Activated naive CD8-positive, alpha-beta T cell (primary cell): ENCODE data around the gene TECPR1.

ENCODE experiments used
- H3K27ac Mint-ChIP-seq: one replicate; pipeline ENCODE4 v1.8.0; 2021; ENCODE audit warnings: mixed read lengths
- H3K27me3 Mint-ChIP-seq: one replicate; pipeline ENCODE4 v1.8.0; 2021; ENCODE audit warnings: mixed read lengths
- H3K36me3 Mint-ChIP-seq: one replicate; pipeline ENCODE4 v1.8.0; 2021; ENCODE audit warnings: mixed read lengths
- H3K4me1 Mint-ChIP-seq: one replicate; pipeline ENCODE4 v1.8.0; 2021; ENCODE audit warnings: low read depth, mixed read lengths
- H3K4me3 Mint-ChIP-seq: one replicate; pipeline ENCODE4 v1.8.0; 2021; ENCODE audit warnings: mild to moderate bottlenecking, mixed read lengths
- H3K9me3 Mint-ChIP-seq: one replicate; pipeline ENCODE4 v1.8.0; 2021; ENCODE audit warnings: low read depth, mixed read lengths

TECPR1 gene, protein sequence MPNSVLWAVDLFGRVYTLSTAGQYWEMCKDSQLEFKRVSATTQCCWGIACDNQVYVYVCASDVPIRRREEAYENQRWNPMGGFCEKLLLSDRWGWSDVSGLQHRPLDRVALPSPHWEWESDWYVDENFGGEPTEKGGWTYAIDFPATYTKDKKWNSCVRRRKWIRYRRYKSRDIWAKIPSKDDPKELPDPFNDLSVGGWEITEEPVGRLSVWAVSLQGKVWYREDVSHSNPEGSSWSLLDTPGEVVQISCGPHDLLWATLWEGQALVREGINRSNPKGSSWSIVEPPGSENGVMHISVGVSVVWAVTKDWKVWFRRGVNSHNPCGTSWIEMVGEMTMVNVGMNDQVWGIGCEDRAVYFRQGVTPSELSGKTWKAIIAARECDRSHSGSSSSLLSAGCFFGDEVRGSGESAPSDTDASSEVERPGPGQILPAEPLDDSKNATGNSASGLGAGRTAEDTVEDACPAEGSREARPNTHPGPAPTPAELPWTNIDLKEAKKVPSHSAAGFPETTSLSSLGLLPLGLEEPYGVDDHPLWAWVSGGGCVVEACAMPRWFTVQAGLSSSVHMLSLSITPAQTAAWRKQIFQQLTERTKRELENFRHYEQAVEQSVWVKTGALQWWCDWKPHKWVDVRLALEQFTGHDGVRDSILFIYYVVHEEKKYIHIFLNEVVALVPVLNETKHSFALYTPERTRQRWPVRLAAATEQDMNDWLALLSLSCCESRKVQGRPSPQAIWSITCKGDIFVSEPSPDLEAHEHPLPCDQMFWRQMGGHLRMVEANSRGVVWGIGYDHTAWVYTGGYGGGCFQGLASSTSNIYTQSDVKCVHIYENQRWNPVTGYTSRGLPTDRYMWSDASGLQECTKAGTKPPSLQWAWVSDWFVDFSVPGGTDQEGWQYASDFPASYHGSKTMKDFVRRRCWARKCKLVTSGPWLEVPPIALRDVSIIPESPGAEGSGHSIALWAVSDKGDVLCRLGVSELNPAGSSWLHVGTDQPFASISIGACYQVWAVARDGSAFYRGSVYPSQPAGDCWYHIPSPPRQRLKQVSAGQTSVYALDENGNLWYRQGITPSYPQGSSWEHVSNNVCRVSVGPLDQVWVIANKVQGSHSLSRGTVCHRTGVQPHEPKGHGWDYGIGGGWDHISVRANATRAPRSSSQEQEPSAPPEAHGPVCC

DNA sequence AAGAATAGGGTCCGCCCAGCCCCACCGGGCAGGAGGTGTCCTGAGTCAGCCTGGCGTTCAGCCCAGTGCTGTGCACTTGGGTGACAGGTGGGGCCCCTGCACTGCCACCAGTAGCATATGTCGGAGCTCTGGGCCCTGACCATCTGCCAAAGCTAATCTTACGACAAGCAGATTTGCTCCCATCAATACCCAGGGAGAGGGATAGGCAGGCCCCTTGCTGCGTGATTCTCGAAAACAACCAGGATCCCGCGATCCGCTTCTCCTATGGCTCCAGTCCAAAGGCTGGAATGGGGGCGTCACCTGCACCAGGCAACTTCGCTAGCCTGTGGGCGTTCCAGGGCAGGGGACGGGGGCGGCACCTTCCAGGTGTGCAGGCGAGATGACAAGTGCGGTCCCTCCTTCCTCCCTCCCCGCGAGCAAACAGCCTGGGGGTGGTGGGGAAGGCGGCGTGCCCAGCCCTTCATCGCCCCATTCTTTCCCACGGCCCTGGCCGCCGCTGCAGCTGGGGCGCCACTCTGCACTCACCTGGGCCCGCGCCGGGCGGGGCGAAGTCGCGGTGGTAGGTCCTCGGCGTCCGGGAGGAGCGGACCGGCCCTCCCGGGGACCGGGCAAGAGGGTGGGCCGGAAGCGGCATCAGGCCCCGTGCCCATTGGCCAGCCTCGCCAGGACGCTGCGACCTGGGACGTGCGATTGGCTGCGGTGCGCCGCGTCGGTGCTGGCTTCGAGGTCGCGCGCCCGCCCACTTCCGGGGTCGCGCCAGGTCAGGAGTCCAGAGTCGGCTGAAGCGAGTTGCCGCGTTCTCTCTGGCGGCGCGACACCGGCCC, at the start of gene TECPR1:
Gene TECPR1, minus strand, starts transcription at position 632 of the 824 bp plus-strand sequence. CDS start 6,086 bp downstream, outside the sequence.
- Mint-ChIP-seq H3K4me1 (peaks cover 65% of the 10 kb centered on the region), H3K9me3 (no peaks in the 10 kb centered on the region), H3K4me3 (peak within 1 kb of the TSS; percentile 95), H3K27me3 (no peaks in the 10 kb centered on the region), H3K27ac (peak within 1 kb of the TSS; percentile 96), H3K36me3 (peaks cover 3% of the 10 kb centered on the region)

GRCh38 chr7:98300595-98301372, 48.8 kb upstream of the TECPR1 start:
- Mint-ChIP-seq H3K4me1 (no peaks in the 10 kb centered on the region), H3K27me3 (no peaks in the 10 kb centered on the region), H3K9me3 (no peaks in the 10 kb centered on the region), H3K27ac (no peak overlapping the region), H3K36me3 (no peaks in the 10 kb centered on the region), H3K4me3 (no peak overlapping the region)

- H3K27me3 Mint-ChIP-seq, result no peaks in the 10 kb centered on the region
- H3K4me1 Mint-ChIP-seq, result no peaks in the 10 kb centered on the region
- H3K9me3 Mint-ChIP-seq, result no peaks in the 10 kb centered on the region
- H3K4me3 Mint-ChIP-seq, result no peak overlapping the region
- no peaks in the 10 kb centered on the region for H3K36me3 Mint-ChIP-seq
- no peak overlapping the region for H3K27ac Mint-ChIP-seq
Measured at GRCh38 chr7:98297626-98298286, 45.7 kb upstream of the TECPR1 start.

GRCh38 chr7:98296833-98297232, 44.8 kb upstream of the TECPR1 start:
- Mint-ChIP-seq H3K36me3 (no peaks in the 10 kb centered on the region), H3K27ac (no peak overlapping the region), H3K4me1 (no peaks in the 10 kb centered on the region), H3K9me3 (no peaks in the 10 kb centered on the region), H3K27me3 (no peaks in the 10 kb centered on the region), H3K4me3 (no peak overlapping the region)

DNA sequence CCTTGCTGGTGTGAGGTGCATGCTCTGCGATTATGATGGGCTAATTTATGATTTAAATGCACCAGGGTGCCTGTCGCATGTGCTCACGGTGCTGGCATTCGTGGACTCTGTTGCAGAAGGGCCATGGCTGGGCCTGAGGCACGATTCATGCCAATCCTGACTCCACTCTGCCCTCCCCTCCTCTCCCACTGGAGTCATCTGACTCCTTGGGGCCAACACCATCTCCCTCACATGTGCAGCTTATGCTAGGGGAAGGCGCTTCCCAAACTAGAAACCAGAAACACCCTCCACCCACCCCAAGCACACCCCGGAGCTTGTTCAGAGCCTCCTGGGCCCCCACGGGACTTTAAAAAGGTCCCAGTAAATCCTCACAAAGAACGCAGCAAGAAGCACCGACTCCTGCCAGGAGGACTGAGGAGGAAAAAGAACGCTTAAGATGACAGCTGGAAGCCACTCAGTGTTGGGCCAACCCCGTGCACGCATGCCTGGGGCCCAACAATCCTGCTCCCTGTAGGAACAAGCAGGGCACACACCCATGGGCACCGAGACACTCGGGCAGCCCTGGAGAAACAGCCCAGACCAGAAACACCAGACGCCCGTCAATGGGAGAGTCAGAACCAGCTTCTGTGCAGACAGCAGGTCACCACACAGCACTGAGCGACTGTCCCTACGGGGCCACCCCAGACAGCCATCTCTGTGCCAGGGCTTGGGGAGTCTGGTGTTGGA, 43.6 kb upstream of the TECPR1 start:
- no peak overlapping the region for H3K27ac Mint-ChIP-seq
- no peaks in the 10 kb centered on the region for H3K4me1 Mint-ChIP-seq
- no peaks in the 10 kb centered on the region for H3K36me3 Mint-ChIP-seq
- no peak overlapping the region for H3K4me3 Mint-ChIP-seq
- no peaks in the 10 kb centered on the region for H3K9me3 Mint-ChIP-seq
- H3K27me3 Mint-ChIP-seq, result no peaks in the 10 kb centered on the region

- no peak overlapping the region for H3K27ac Mint-ChIP-seq
- H3K9me3 Mint-ChIP-seq, result no peaks in the 10 kb centered on the region
- H3K4me1 Mint-ChIP-seq, result no peaks in the 10 kb centered on the region
- no peaks in the 10 kb centered on the region for H3K27me3 Mint-ChIP-seq
- H3K4me3 Mint-ChIP-seq, result no peak overlapping the region
- no peaks in the 10 kb centered on the region for H3K36me3 Mint-ChIP-seq
Measured at GRCh38 chr7:98294798-98295382, 42.9 kb upstream of the TECPR1 start.

GRCh38 chr7:98294326-98294725, 42.3 kb upstream of the TECPR1 start:
- H3K27ac Mint-ChIP-seq, result no peak overlapping the region
- H3K27me3 Mint-ChIP-seq, result no peaks in the 10 kb centered on the region

GRCh38 chr7:98293746-98294145, 41.7 kb upstream of the TECPR1 start:
- H3K9me3 Mint-ChIP-seq, result no peaks in the 10 kb centered on the region
- H3K27ac Mint-ChIP-seq, result no peak overlapping the region
- H3K36me3 Mint-ChIP-seq, result no peaks in the 10 kb centered on the region
- H3K4me3 Mint-ChIP-seq, result no peak overlapping the region
- no peaks in the 10 kb centered on the region for H3K27me3 Mint-ChIP-seq
- H3K4me1 Mint-ChIP-seq, result no peaks in the 10 kb centered on the region

More at GRCh38 chr7:98294326-98294725, 42.3 kb upstream of the TECPR1 start:
- Mint-ChIP-seq H3K36me3 (no peaks in the 10 kb centered on the region), H3K4me1 (no peaks in the 10 kb centered on the region), H3K4me3 (no peak overlapping the region), H3K9me3 (no peaks in the 10 kb centered on the region)

DNA sequence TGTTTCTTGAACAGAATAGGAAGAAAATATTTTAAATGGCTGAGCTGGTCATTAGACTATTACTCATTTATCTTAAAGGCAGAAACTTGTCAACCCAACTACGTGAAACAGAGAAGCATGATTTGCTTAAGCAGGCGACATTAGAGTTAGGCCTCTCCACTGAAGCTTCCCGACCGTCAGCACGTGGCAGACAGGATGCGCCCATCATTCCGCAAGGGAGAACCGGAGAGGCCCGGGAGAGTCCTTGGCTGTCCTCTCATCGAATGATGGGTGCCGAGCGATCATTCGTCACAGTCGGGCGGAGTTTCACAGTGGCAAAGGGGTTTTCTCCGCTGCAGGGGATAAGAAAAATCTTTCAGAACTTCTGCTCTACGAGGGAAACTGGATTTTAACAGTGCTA, 41.2 kb upstream of the TECPR1 start:
- H3K27ac Mint-ChIP-seq, result no peak overlapping the region
- H3K36me3 Mint-ChIP-seq, result no peaks in the 10 kb centered on the region
- H3K4me1 Mint-ChIP-seq, result no peaks in the 10 kb centered on the region
- no peak overlapping the region for H3K4me3 Mint-ChIP-seq
- H3K27me3 Mint-ChIP-seq, result no peaks in the 10 kb centered on the region
- no peaks in the 10 kb centered on the region for H3K9me3 Mint-ChIP-seq

- H3K36me3 Mint-ChIP-seq, result no peaks in the 10 kb centered on the region
- no peaks in the 10 kb centered on the region for H3K27me3 Mint-ChIP-seq
- no peaks in the 10 kb centered on the region for H3K4me1 Mint-ChIP-seq
- no peak overlapping the region for H3K4me3 Mint-ChIP-seq
- H3K9me3 Mint-ChIP-seq, result no peaks in the 10 kb centered on the region
- H3K27ac Mint-ChIP-seq, result no peak overlapping the region
Measured at GRCh38 chr7:98291717-98292116, 39.7 kb upstream of the TECPR1 start.

DNA sequence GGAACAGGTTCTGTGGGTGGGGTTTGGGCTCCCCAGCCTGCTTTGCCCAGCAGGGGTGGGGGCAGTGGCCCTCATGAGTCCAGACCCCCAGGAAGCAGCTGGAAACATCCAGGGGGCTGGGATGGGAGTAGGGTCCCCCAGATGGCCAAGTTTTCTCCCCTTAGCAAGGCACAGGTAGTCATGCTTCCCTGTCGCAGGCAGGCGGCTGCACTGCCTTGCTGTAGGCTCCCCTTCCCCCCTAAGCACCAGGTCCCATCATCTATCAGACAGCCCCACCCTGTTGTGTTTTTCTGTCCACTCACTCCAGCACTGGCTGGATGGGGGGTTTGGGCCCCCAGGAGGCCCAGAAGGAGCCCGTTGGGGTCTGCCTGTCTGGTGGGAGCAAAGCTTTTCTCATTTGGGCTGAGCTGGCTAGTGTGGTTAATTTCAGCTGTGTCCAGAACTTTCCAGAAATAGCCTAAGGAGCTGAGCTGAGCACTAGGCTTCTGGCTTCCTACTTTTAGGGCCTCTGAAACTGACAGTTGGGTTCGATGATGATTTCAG, 37.4 kb upstream of the TECPR1 start:
- Mint-ChIP-seq H3K36me3 (no peaks in the 10 kb centered on the region), H3K27ac (no peak overlapping the region), H3K9me3 (no peaks in the 10 kb centered on the region), H3K4me3 (no peak overlapping the region), H3K4me1 (peaks cover 8% of the 10 kb centered on the region), H3K27me3 (no peaks in the 10 kb centered on the region)

DNA sequence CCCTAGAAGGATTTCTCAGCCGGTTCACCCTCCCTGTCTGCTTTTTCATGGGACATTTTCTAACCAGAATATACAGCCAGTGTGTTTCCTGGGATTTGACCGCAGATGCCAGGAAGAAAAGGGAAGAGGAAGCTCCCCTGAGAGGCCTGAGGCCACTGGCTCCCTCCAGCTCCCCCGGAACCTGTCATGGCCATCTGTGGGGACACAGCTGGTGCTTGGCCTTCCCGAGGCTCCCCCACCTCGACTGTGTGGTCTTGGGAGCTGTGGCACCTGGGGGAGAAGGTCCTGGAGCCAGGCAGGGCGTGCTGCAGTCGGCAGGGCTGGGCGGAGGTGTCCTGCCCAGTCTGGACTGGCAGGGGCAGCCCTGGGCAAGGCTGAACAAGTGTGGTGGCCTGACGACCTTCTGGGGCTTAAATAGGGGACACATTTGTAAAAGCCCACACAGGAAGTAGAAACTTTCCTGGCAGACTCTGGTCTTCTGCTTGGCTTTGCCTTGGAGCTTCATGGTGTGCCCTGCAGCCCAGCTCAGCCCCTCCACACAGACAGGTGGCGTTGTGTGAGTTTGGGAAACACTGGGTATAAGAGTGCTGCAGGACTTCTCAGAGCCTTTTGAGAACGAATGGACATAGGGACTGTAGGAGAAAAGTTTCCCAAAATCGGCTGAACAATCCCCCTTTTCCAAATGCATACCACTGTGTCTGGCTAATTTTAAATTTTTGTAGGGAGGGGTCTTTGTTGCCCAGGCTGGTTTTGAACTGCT, 36.2 kb upstream of the TECPR1 start:
- Mint-ChIP-seq H3K4me1 (peaks cover 19% of the 10 kb centered on the region), H3K4me3 (no peak overlapping the region), H3K9me3 (no peaks in the 10 kb centered on the region), H3K27ac (no peak overlapping the region), H3K27me3 (no peaks in the 10 kb centered on the region), H3K36me3 (no peaks in the 10 kb centered on the region)
